HepG2 (cell line): Measurements from ENCODE around the gene HIC1. TPM values are rescaled to one million over a fixed set of nuclear protein-coding genes. Genes with fewer than 3 reads are reported as not detected.

Experiments used
- ADNP ChIP-seq: sonication (generic); formaldehyde crosslinking; IDR thresholded peaks from 2 replicates; pipeline ENCODE4 v1.4.0; 2020; ENCODE audit warnings: missing genetic modification reagents
- AHR ChIP-seq: IDR thresholded peaks from 2 replicates; pipeline ENCODE4 v1.6.1; 2018; ENCODE audit warnings: missing genetic modification reagents, missing compliant biosample characterization
- CC2D1A ChIP-seq: sonication (generic); formaldehyde crosslinking; IDR thresholded peaks from 2 replicates; pipeline ENCODE4 v1.8.1; 2023; ENCODE audit warnings: mild to moderate bottlenecking, missing genetic modification reagents
- CEBPG ChIP-seq: IDR thresholded peaks from 2 replicates; pipeline ENCODE4 v1.6.1; 2016
- ETV5 ChIP-seq: IDR thresholded peaks from 2 replicates; pipeline ENCODE4 v1.6.1; 2018; ENCODE audit warnings: missing biosample characterization, missing genetic modification reagents, inconsistent platforms, borderline replicate concordance
- FLYWCH1 ChIP-seq: sonication (generic); formaldehyde crosslinking; IDR thresholded peaks from 2 replicates; pipeline ENCODE4 v1.8.1; 2023; ENCODE audit warnings: mild to moderate bottlenecking, missing genetic modification reagents
- HDAC1 ChIP-seq: sonication (generic); formaldehyde crosslinking; IDR thresholded peaks from 2 replicates; pipeline ENCODE4 v1.5.1; 2020; ENCODE audit warnings: mild to moderate bottlenecking, missing genetic modification reagents
- HNRNPK ChIP-seq: fragments of 200-400 bp; formaldehyde crosslinking; IDR thresholded peaks from 2 replicates; pipeline ENCODE4 v1.6.1; 2018; ENCODE audit warnings: low read length, low read depth, moderate library complexity, mild to moderate bottlenecking; ENCODE audit not compliant: poor library complexity, severe bottlenecking
- HOXA5 ChIP-seq: sonication (generic); formaldehyde crosslinking; IDR thresholded peaks from 2 replicates; pipeline ENCODE4 v1.4.0; 2020; ENCODE audit warnings: missing genetic modification reagents
- ISL2 ChIP-seq: sonication (generic); formaldehyde crosslinking; IDR thresholded peaks from 2 replicates; pipeline ENCODE4 v1.5.0; 2020; ENCODE audit warnings: missing genetic modification reagents
- KMT2B ChIP-seq: IDR thresholded peaks from 2 replicates; pipeline ENCODE4 v1.6.1; 2016; ENCODE audit warnings: missing genetic modification reagents, missing compliant biosample characterization
- MAFF ChIP-seq: IDR thresholded peaks from 2 replicates; pipeline ENCODE4 v1.6.1; 2011; ENCODE audit warnings: low read depth, low read length, improper control_type of control experiment
- MBD4 ChIP-seq: IDR thresholded peaks from 2 replicates; pipeline ENCODE4 v1.6.1; 2012; ENCODE audit warnings: low read length, inconsistent platforms, borderline replicate concordance
- MED1 ChIP-seq: sonication (generic); formaldehyde crosslinking; IDR thresholded peaks from 2 replicates; pipeline ENCODE4 v1.4.0; 2020; ENCODE audit warnings: missing genetic modification reagents
- NFRKB ChIP-seq: fragments of 450-650 bp; IDR thresholded peaks from 2 replicates; pipeline ENCODE4 v1.6.1; 2017
- NR2F1 ChIP-seq, 2 experiments: fragments of 450-650 bp in 1 of 2; formaldehyde crosslinking in 1 of 2; IDR thresholded peaks; 2 replicates each; pipeline versions ENCODE4 v1.5.0 to v1.6.1; 2016 to 2020; ENCODE audit warnings: mild to moderate bottlenecking in 1 of 2, missing compliant biosample characterization in 1 of 2, missing genetic modification reagents in 1 of 2, moderate library complexity in 1 of 2
- RARG ChIP-seq: sonication (generic); formaldehyde crosslinking; IDR thresholded peaks from 2 replicates; pipeline ENCODE4 v1.4.0; 2020; ENCODE audit warnings: low read depth, mild to moderate bottlenecking, missing genetic modification reagents
- SMAD1 ChIP-seq: sonication (generic); formaldehyde crosslinking; IDR thresholded peaks from 2 replicates; pipeline ENCODE4 v1.4.0; 2020; ENCODE audit warnings: missing genetic modification reagents, low read depth, mild to moderate bottlenecking, borderline replicate concordance
- YEATS2 ChIP-seq: sonication (generic); formaldehyde crosslinking; IDR thresholded peaks from 2 replicates; pipeline ENCODE4 v1.4.0; 2020; ENCODE audit warnings: missing genetic modification reagents, borderline replicate concordance
- ZFY ChIP-seq: sonication (generic); formaldehyde crosslinking; IDR thresholded peaks from 2 replicates; pipeline ENCODE4 v1.4.0; 2020; ENCODE audit warnings: missing genetic modification reagents
- ZNF234 ChIP-seq: sonication (generic); formaldehyde crosslinking; conservative IDR thresholded peaks from 2 replicates; pipeline ENCODE4 v1.5.1; 2020; ENCODE audit warnings: mild to moderate bottlenecking, missing genetic modification reagents
- ZNF235 ChIP-seq: sonication (generic); formaldehyde crosslinking; IDR thresholded peaks from 2 replicates; pipeline ENCODE4 v1.8.1; 2023; ENCODE audit warnings: mild to moderate bottlenecking, missing genetic modification reagents, borderline replicate concordance
- ZNF251 ChIP-seq: sonication (generic); formaldehyde crosslinking; IDR thresholded peaks from 2 replicates; pipeline ENCODE4 v1.9.0; 2021; ENCODE audit warnings: mild to moderate bottlenecking, missing genetic modification reagents
- ZNF496 ChIP-seq: sonication (generic); formaldehyde crosslinking; IDR thresholded peaks from 2 replicates; pipeline ENCODE4 v1.8.1; 2023; ENCODE audit warnings: mild to moderate bottlenecking, moderate library complexity, missing genetic modification reagents; ENCODE audit not compliant: insufficient replicate concordance
- ZNF547 ChIP-seq: sonication (generic); formaldehyde crosslinking; IDR thresholded peaks from 2 replicates; pipeline ENCODE4 v1.5.1; 2020; ENCODE audit warnings: mild to moderate bottlenecking, missing genetic modification reagents
- polyA plus RNA-seq, 8 experiments: library from polyadenylated mRNA; depleted of rRNA in 3 of 8; stranded (reverse) in 7 of 8; unstranded in 1 of 8; fragments of >200 nt; fragmentation: Illumina TruSeq in 4 of 8; extraction: Trizol in 4 of 8; gene quantifications; 2 replicates each; pipeline versions ENCODE4 v1.2.1 to v1.2.3, GENCODE V29; 2011 to 2016; ENCODE audit warnings: low read depth in 4 of 8, missing spikeins in 1 of 8, mixed read lengths in 1 of 8; ENCODE audit not compliant: insufficient read depth in 1 of 8
- total RNA-seq, 5 experiments: library from RNA; depleted of rRNA; stranded (reverse); fragments of >200 nt; fragmentation: Illumina TruSeq; extraction: Trizol; gene quantifications; 2 replicates each; pipeline ENCODE4 v1.2.3, GENCODE V29; 2016; ENCODE audit warnings: low read depth in 1 of 5
- TF ChIP-seq, protein P1 (sequence below): sonication (generic); formaldehyde crosslinking; IDR thresholded peaks from 2 replicates; pipeline ENCODE4 v1.8.0; 2022; ENCODE audit warnings: mild to moderate bottlenecking, missing genetic modification reagents
- TF ChIP-seq, protein P2 (sequence below): sonication (generic); formaldehyde crosslinking; IDR thresholded peaks from 2 replicates; pipeline ENCODE4 v1.4.0; 2020; ENCODE audit warnings: missing genetic modification reagents, borderline replicate concordance

Gene HIC1
- total and polyA plus RNA-seq, 2 of the 13 experiments (the other 11 are each of a cell fraction or from before 2014, with no cell fraction given): 0.04 to 0.31 TPM

DNA sequence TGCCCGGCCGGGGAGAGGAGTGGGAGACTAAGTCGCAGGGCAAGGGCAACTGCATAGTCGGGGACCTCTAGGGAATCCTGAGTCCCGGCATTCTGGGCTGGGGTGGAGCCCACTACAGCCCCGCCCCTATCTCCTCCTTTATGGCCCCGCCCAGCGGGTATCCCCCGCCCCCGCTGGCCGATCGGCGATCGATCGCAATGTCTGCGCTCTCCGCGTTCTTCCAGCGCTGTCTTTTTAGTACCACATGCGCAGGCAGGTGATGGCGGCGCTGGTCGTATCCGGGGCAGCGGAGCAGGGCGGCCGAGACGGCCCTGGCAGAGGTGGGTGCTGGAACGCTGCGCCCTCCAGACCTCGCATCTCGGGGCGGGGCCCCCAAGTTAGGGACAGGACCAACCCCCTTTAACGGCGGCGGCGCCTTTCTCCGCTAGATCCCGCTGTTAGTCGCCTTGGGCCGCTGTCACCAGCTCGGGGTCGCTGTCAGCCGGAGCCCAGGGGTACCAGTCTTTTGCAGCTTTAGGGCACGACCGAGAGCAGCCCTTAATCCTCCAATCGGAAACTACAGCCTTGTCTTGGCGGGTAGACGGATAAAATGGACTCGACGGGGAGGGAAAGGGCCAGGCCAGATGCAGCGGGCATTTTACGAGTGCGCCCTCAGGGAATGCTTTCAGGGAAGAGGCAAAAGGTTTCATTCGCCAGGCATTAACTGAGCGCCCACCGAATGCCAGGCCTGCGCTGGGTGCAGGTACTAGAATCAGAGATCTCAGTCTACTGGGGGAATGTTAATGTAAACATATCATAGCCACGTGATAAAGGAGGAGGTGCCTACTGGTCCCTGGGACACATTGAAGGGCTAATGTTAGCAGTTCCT is 24.8 kb upstream of the HIC1 start, which contains the start of gene DPH1 (continued):
- TF ChIP-seq NFRKB: no peak
- TF ChIP-seq ZNF235: peak; percentile 62; the same call in 1 of the 2 replicates
- no peak; the same call in 1 of the 2 replicates for TF ChIP-seq SMAD1 (CRISPR knock-in tag)
- TF ChIP-seq ETV5 (CRISPR knock-in tag): peak; percentile 76
- no peak for TF ChIP-seq HNRNPK
- TF ChIP-seq NR2F1 (CRISPR knock-in tag; IDR thresholded peaks at IDR 0.05): no peak
- TF ChIP-seq FLYWCH1 (CRISPR knock-in tag): no peak
- peak; percentile 70 for TF ChIP-seq HOXA5 (CRISPR knock-in tag)
- no peak for TF ChIP-seq ZNF251 (CRISPR knock-in tag)
- peak; percentile 67 for TF ChIP-seq ISL2
- peak; percentile 43 for TF ChIP-seq MED1 (CRISPR knock-in tag)
- TF ChIP-seq HDAC1 (CRISPR knock-in tag): peak; percentile 99
- no peak for TF ChIP-seq ZNF496
- TF ChIP-seq AHR (CRISPR knock-in tag): peak; percentile 13; the same call in 1 of the 2 replicates
- TF ChIP-seq RARG (CRISPR knock-in tag): no peak
- TF ChIP-seq CEBPG: peak; percentile 38
- TF ChIP-seq, protein P1, sequence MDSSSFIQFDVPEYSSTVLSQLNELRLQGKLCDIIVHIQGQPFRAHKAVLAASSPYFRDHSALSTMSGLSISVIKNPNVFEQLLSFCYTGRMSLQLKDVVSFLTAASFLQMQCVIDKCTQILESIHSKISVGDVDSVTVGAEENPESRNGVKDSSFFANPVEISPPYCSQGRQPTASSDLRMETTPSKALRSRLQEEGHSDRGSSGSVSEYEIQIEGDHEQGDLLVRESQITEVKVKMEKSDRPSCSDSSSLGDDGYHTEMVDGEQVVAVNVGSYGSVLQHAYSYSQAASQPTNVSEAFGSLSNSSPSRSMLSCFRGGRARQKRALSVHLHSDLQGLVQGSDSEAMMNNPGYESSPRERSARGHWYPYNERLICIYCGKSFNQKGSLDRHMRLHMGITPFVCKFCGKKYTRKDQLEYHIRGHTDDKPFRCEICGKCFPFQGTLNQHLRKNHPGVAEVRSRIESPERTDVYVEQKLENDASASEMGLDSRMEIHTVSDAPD: no peak
- peak; percentile 75 for TF ChIP-seq ZFY (CRISPR knock-in tag)
- TF ChIP-seq, protein P2, sequence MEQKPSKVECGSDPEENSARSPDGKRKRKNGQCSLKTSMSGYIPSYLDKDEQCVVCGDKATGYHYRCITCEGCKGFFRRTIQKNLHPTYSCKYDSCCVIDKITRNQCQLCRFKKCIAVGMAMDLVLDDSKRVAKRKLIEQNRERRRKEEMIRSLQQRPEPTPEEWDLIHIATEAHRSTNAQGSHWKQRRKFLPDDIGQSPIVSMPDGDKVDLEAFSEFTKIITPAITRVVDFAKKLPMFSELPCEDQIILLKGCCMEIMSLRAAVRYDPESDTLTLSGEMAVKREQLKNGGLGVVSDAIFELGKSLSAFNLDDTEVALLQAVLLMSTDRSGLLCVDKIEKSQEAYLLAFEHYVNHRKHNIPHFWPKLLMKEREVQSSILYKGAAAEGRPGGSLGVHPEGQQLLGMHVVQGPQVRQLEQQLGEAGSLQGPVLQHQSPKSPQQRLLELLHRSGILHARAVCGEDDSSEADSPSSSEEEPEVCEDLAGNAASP (CRISPR knock-in tag): peak; percentile 81
- TF ChIP-seq MAFF: no peak
- TF ChIP-seq KMT2B (CRISPR knock-in tag): peak; percentile 88
- TF ChIP-seq YEATS2 (CRISPR knock-in tag): peak; percentile 83; the same call in 1 of the 2 replicates
- TF ChIP-seq CC2D1A: no peak
- peak; percentile 47; the same call in 1 of the 2 replicates for TF ChIP-seq ZNF547 (CRISPR knock-in tag)
- no peak for TF ChIP-seq MBD4
- TF ChIP-seq ZNF234 (CRISPR knock-in tag): no peak
- no peak for TF ChIP-seq ADNP (CRISPR knock-in tag)
